ENCODE data around the gene ATP13A1.
"Not testable (repeated sequence)": the region's sequence is repeated elsewhere in the genome, so short reads cannot be mapped to it uniquely, and the experiment has no call there.

ATP13A1 gene

DNA sequence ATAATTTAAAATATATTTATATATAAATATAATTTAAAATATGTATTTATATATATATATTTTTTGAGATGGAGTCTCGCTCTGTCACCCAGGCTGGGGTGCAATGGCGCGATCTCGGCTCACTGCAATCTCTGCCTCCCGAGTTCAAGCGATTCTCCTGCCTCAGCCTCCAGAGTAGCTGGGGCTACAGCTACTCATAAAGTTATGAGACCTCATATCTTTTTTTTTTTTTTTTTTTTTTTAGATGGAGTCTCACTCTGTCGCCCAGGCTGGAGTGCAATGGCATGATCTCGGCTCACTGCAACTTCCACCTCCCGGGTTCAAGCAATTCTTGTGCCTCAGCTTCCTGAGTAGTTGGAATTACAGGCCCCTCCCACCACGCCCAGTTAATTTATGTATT, 25.5 kb upstream of the ATP13A1 start:
- H3K4me3 ChIP-seq (ENCODE audit: low read depth in 1 of 2, low read length in 2 of 2); H3K4me1 ChIP-seq (ENCODE audit: control insufficient read depth in 1 of 2, insufficient read depth in 2 of 2, low read length in 2 of 2); H3K36me3 ChIP-seq (ENCODE audit: control insufficient read depth in 1 of 2, insufficient read depth in 2 of 2, low read length in 2 of 2); H3K9ac ChIP-seq (ENCODE audit: low read depth in 1 of 2, low read length in 2 of 2); H3K27ac ChIP-seq (ENCODE audit: low read depth, low read length); H3K27me3 ChIP-seq (ENCODE audit: control insufficient read depth in 1 of 2, insufficient read depth in 2 of 2, low read length in 2 of 2): not testable (repeated sequence)
- H3K9me3 ChIP-seq (ENCODE audit: control insufficient read depth in 1 of 2, low read length in 2 of 2) = peaks cover 4 to 10% of the 10 kb centered on the region in 2 donors

DNA sequence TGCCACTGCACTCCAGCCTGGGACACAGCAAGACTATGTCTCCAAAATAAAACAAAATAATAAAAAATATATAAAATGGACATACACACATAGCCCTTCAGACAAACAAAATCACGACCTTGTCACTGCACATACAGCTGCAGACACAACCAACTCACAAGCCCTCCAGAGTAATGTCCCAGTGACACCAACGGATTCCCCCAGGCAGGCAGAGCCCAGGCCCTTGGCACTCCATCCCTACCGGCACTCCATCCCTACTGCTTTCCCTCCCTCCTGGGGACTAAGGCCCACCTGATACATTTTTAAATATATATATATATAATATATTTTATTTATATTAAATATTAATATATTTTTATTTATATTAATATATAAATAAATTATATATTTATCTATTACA, 23.6 kb upstream of the ATP13A1 start:
- Histone ChIP-seq H3K9me3 (ENCODE audit: control insufficient read depth in 1 of 2, low read length in 2 of 2) (peaks cover 4 to 16% of the 10 kb centered on the region in 2 donors), H3K4me1 (ENCODE audit: control insufficient read depth in 1 of 2, insufficient read depth in 2 of 2, low read length in 2 of 2) (no peaks in the 10 kb centered on the region), H3K36me3 (ENCODE audit: control insufficient read depth in 1 of 2, insufficient read depth in 2 of 2, low read length in 2 of 2) (no peaks in the 10 kb centered on the region), H3K9ac (ENCODE audit: low read depth in 1 of 2, low read length in 2 of 2) (no peak overlapping the region), H3K27me3 (ENCODE audit: control insufficient read depth in 1 of 2, insufficient read depth in 2 of 2, low read length in 2 of 2) (no peaks in the 10 kb centered on the region), H3K27ac (ENCODE audit: low read depth, low read length) (no peak overlapping the region), H3K4me3 (ENCODE audit: low read depth in 1 of 2, low read length in 2 of 2) (no peak overlapping the region)

GRCh38 chr19:19686580-19686979, 23.1 kb upstream of the ATP13A1 start:
- H3K4me1 ChIP-seq (ENCODE audit: control insufficient read depth in 1 of 2, insufficient read depth in 2 of 2, low read length in 2 of 2) = no peaks in the 10 kb centered on the region
- no peaks in the 10 kb centered on the region for H3K36me3 ChIP-seq (ENCODE audit: control insufficient read depth in 1 of 2, insufficient read depth in 2 of 2, low read length in 2 of 2)
- no peak overlapping the region for H3K27ac ChIP-seq (ENCODE audit: low read depth, low read length)
- no peak overlapping the region for H3K9ac ChIP-seq (ENCODE audit: low read depth in 1 of 2, low read length in 2 of 2)
- no peaks in the 10 kb centered on the region for H3K27me3 ChIP-seq (ENCODE audit: control insufficient read depth in 1 of 2, insufficient read depth in 2 of 2, low read length in 2 of 2)
- no peak overlapping the region for H3K4me3 ChIP-seq (ENCODE audit: low read depth in 1 of 2, low read length in 2 of 2)
- H3K9me3 ChIP-seq (ENCODE audit: control insufficient read depth in 1 of 2, low read length in 2 of 2) = peaks cover 4 to 16% of the 10 kb centered on the region in 2 donors

DNA sequence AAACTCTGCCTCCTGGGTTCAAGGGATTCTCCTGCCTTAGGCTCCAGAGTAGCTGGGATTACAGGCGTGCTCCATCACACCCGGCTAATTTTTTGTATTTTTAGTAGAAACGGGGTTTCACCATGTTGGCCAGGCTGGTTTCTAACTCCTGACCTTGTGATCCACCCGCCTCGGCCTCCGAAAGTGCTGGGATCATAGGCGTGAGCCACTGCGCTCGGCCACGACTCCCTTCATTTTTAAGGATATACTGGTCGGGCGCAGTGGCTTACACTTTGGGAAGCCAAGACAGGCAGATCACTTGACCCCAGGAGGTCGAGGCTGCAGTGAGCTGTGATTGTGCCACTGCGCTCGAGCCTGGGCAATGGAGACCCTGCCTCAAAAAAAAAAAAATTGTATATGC, 22.6 kb upstream of the ATP13A1 start:
- not testable (repeated sequence) for H3K27me3 ChIP-seq (ENCODE audit: control insufficient read depth in 1 of 2, insufficient read depth in 2 of 2, low read length in 2 of 2); H3K4me1 ChIP-seq (ENCODE audit: control insufficient read depth in 1 of 2, insufficient read depth in 2 of 2, low read length in 2 of 2); H3K4me3 ChIP-seq (ENCODE audit: low read depth in 1 of 2, low read length in 2 of 2); H3K27ac ChIP-seq (ENCODE audit: low read depth, low read length); H3K36me3 ChIP-seq (ENCODE audit: control insufficient read depth in 1 of 2, insufficient read depth in 2 of 2, low read length in 2 of 2); H3K9ac ChIP-seq (ENCODE audit: low read depth in 1 of 2, low read length in 2 of 2)
- H3K9me3 ChIP-seq (ENCODE audit: control insufficient read depth in 1 of 2, low read length in 2 of 2) = peaks cover 7 to 21% of the 10 kb centered on the region in 2 donors

DNA sequence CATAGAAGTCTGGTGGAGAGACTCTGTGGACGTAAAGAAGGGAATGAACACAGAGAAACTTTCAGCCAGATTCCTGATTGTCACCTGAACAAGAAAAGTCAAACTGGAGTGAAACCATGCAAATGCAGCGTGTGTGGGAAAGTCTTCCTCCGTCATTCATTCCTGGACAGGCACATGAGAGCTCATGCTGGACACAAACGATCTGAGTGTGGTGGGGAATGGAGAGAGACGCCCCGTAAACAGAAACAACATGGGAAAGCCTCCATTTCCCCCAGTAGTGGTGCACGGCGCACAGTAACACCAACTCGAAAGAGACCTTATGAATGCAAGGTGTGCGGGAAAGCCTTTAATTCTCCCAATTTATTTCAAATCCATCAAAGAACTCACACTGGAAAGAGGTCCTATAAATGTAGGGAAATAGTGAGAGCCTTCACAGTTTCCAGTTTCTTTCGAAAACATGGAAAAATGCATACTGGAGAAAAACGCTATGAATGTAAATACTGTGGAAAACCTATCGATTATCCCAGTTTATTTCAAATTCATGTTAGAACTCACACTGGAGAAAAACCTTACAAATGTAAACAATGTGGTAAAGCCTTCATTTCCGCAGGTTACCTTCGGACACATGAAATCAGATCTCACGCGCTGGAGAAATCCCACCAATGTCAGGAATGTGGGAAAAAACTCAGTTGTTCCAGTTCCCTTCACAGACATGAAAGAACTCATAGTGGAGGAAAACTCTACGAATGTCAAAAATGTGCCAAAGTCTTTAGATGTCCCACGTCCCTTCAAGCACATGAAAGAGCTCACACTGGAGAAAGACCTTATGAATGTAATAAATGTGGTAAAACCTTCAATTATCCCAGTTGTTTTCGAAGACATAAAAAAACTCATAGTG, 15.9 kb upstream of the ATP13A1 start:
- no peak overlapping the region for H3K4me3 ChIP-seq (ENCODE audit: low read depth in 1 of 2, low read length in 2 of 2)
- no peaks in the 10 kb centered on the region for H3K4me1 ChIP-seq (ENCODE audit: control insufficient read depth in 1 of 2, insufficient read depth in 2 of 2, low read length in 2 of 2)
- no peaks in the 10 kb centered on the region for H3K27me3 ChIP-seq (ENCODE audit: control insufficient read depth in 1 of 2, insufficient read depth in 2 of 2, low read length in 2 of 2)
- H3K9ac ChIP-seq (ENCODE audit: low read depth in 1 of 2, low read length in 2 of 2) = no peak overlapping the region
- peaks cover 43 to 58% of the 10 kb centered on the region in 2 donors for H3K36me3 ChIP-seq (ENCODE audit: control insufficient read depth in 1 of 2, insufficient read depth in 2 of 2, low read length in 2 of 2)
- no peak overlapping the region for H3K27ac ChIP-seq (ENCODE audit: low read depth, low read length)
- peaks cover 36 to 45% of the 10 kb centered on the region in 2 donors for H3K9me3 ChIP-seq (ENCODE audit: control insufficient read depth in 1 of 2, low read length in 2 of 2)

DNA sequence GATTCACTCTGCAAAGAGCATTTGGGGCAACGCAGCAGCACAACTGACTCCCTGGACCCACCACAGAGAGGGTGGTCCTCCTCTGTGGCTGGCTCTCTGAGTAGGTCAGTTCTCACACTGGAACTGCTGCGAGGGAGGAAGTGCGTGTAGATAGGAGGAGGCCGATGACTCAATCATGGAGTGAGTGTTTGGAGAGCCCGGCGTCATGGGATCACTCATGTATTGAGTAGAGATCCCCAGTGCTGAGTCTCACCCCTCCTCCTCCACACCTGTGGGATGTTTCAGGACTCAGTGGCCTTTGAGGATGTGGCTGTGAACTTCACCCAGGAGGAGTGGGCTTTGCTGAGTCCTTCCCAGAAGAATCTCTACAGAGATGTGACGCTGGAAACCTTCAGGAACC, 14.1 kb upstream of the ATP13A1 start:
- peaks cover 43 to 69% of the 10 kb centered on the region in 2 donors for H3K36me3 ChIP-seq (ENCODE audit: control insufficient read depth in 1 of 2, insufficient read depth in 2 of 2, low read length in 2 of 2)
- peak overlapping the region in 1 of 2 donors; percentile 21 for H3K4me3 ChIP-seq (ENCODE audit: low read depth in 1 of 2, low read length in 2 of 2)
- no peak overlapping the region for H3K9ac ChIP-seq (ENCODE audit: low read depth in 1 of 2, low read length in 2 of 2)
- H3K27me3 ChIP-seq (ENCODE audit: control insufficient read depth in 1 of 2, insufficient read depth in 2 of 2, low read length in 2 of 2) = no peaks in the 10 kb centered on the region
- no peaks in the 10 kb centered on the region for H3K4me1 ChIP-seq (ENCODE audit: control insufficient read depth in 1 of 2, insufficient read depth in 2 of 2, low read length in 2 of 2)
- H3K27ac ChIP-seq (ENCODE audit: low read depth, low read length) = no peak overlapping the region
- peaks cover 36 to 40% of the 10 kb centered on the region in 2 donors for H3K9me3 ChIP-seq (ENCODE audit: control insufficient read depth in 1 of 2, low read length in 2 of 2)

DNA sequence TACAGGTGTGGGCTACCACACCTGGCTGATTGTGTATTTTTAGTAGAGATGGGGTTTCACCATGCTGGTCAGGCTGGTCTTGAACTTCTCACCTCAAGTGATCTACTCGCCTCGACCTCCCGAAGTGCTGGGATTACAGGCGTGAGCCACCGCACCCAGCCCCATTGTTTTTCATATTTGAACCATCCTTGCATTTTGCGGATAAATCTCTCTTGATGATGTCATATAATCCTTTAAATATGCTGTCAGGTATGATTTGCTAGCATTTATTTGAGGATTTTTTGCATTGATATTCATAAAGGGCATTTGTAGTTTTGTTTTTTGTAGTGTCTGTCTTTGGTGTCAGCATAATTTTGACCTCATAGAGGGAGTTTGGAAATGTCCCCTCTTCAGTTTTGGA, 10.8 kb upstream of the ATP13A1 start:
- Histone ChIP-seq H3K9me3 (ENCODE audit: control insufficient read depth in 1 of 2, low read length in 2 of 2) (peaks cover 23 to 25% of the 10 kb centered on the region in 2 donors), H3K36me3 (ENCODE audit: control insufficient read depth in 1 of 2, insufficient read depth in 2 of 2, low read length in 2 of 2) (peaks cover 34 to 50% of the 10 kb centered on the region in 2 donors), H3K27me3 (ENCODE audit: control insufficient read depth in 1 of 2, insufficient read depth in 2 of 2, low read length in 2 of 2) (no peaks in the 10 kb centered on the region), H3K4me3 (ENCODE audit: low read depth in 1 of 2, low read length in 2 of 2) (no peak overlapping the region), H3K4me1 (ENCODE audit: control insufficient read depth in 1 of 2, insufficient read depth in 2 of 2, low read length in 2 of 2) (peaks cover 5 to 10% of the 10 kb centered on the region in 2 donors), H3K9ac (ENCODE audit: low read depth in 1 of 2, low read length in 2 of 2) (no peak overlapping the region), H3K27ac (ENCODE audit: low read depth, low read length) (no peak overlapping the region)

GRCh38 chr19:19672816-19673215, 9.3 kb upstream of the ATP13A1 start:
- Histone ChIP-seq H3K36me3 (ENCODE audit: control insufficient read depth in 1 of 2, insufficient read depth in 2 of 2, low read length in 2 of 2) (peaks cover 21 to 35% of the 10 kb centered on the region in 2 donors), H3K4me3 (ENCODE audit: low read depth in 1 of 2, low read length in 2 of 2) (no peak overlapping the region), H3K9ac (ENCODE audit: low read depth in 1 of 2, low read length in 2 of 2) (no peak overlapping the region), H3K27me3 (ENCODE audit: control insufficient read depth in 1 of 2, insufficient read depth in 2 of 2, low read length in 2 of 2) (no peaks in the 10 kb centered on the region), H3K9me3 (ENCODE audit: control insufficient read depth in 1 of 2, low read length in 2 of 2) (peaks cover 12 to 14% of the 10 kb centered on the region in 2 donors), H3K27ac (ENCODE audit: low read depth, low read length) (no peak overlapping the region), H3K4me1 (ENCODE audit: control insufficient read depth in 1 of 2, insufficient read depth in 2 of 2, low read length in 2 of 2) (peaks cover 5 to 10% of the 10 kb centered on the region in 2 donors)

- H3K27me3 ChIP-seq (ENCODE audit: control insufficient read depth in 1 of 2, insufficient read depth in 2 of 2, low read length in 2 of 2) = no peaks in the 10 kb centered on the region
- H3K9ac ChIP-seq (ENCODE audit: low read depth in 1 of 2, low read length in 2 of 2) = no peak overlapping the region
- H3K27ac ChIP-seq (ENCODE audit: low read depth, low read length) = no peak overlapping the region
- H3K36me3 ChIP-seq (ENCODE audit: control insufficient read depth in 1 of 2, insufficient read depth in 2 of 2, low read length in 2 of 2) = peaks cover 0 to 13% of the 10 kb centered on the region in 2 donors
- peak overlapping the region; percentile 83 to 89 for H3K4me3 ChIP-seq (ENCODE audit: low read depth in 1 of 2, low read length in 2 of 2)
- no peaks in the 10 kb centered on the region for H3K9me3 ChIP-seq (ENCODE audit: control insufficient read depth in 1 of 2, low read length in 2 of 2)
- peaks cover 5 to 10% of the 10 kb centered on the region in 2 donors for H3K4me1 ChIP-seq (ENCODE audit: control insufficient read depth in 1 of 2, insufficient read depth in 2 of 2, low read length in 2 of 2)
These were observed 6.6 kb upstream of the ATP13A1 start for GRCh38 chr19:19670070-19670551.

- H3K4me3 ChIP-seq (ENCODE audit: low read depth in 1 of 2, low read length in 2 of 2) = peak within 1 kb of the TSS; percentile 83 to 89
- peak within 1 kb of the TSS; percentile 77 to 83 for H3K9ac ChIP-seq (ENCODE audit: low read depth in 1 of 2, low read length in 2 of 2)
- H3K4me1 ChIP-seq (ENCODE audit: control insufficient read depth in 1 of 2, insufficient read depth in 2 of 2, low read length in 2 of 2) = peaks cover 5 to 10% of the 10 kb centered on the region in 2 donors
- peaks cover 0 to 7% of the 10 kb centered on the region in 2 donors for H3K36me3 ChIP-seq (ENCODE audit: control insufficient read depth in 1 of 2, insufficient read depth in 2 of 2, low read length in 2 of 2)
- no peaks in the 10 kb centered on the region for H3K27me3 ChIP-seq (ENCODE audit: control insufficient read depth in 1 of 2, insufficient read depth in 2 of 2, low read length in 2 of 2)
- peak within 1 kb of the TSS; percentile 80 for H3K27ac ChIP-seq (ENCODE audit: low read depth, low read length)
- no peaks in the 10 kb centered on the region for H3K9me3 ChIP-seq (ENCODE audit: control insufficient read depth in 1 of 2, low read length in 2 of 2)
These were observed 4.9 kb upstream of the ATP13A1 start, which contains the start of gene ZNF101 for GRCh38 chr19:19668230-19669012. TSS of gene ZNF101 (plus strand) at chr19:19668839. CDS start at chr19:19668964, 125 bp downstream.

All from duodenal mucosa (tissue), 2 donors.